AG10803 (cell line): Measurements from ENCODE around the gene SRPRA.

ENCODE experiments used
- DNase-seq: peaks from one replicate; pipeline ENCODE4 v3.0.0; 2010; ENCODE audit warnings: low read depth
- H3K4me3 ChIP-seq: 2 replicates; pipeline ENCODE4 v1.5.1; 2011; ENCODE audit warnings: mild to moderate bottlenecking, low read length, control low read depth
- CTCF ChIP-seq: conservative IDR thresholded peaks from 2 replicates; pipeline ENCODE4 v1.5.1; 2011; ENCODE audit warnings: mild to moderate bottlenecking, low read length, control low read depth, inconsistent platforms

Gene SRPRA

GRCh38 chr11:126268361-126268707, 361 bp downstream of the SRPRA start:
- TF ChIP-seq CTCF: no peak
- peak overlapping the region; percentile 80 for H3K4me3 ChIP-seq
- DNase-seq: no peak

GRCh38 chr11:126267650-126268049, 1.0 kb downstream of the SRPRA start:
- H3K4me3 ChIP-seq: peak overlapping the region; percentile 80
- TF ChIP-seq CTCF: no peak
- no peak for DNase-seq

- no peak overlapping the region for H3K4me3 ChIP-seq
- DNase-seq: no peak
- TF ChIP-seq CTCF: no peak
Observed at GRCh38 chr11:126265811-126266210, 2.9 kb downstream of the SRPRA start.

- H3K4me3 ChIP-seq: no peak overlapping the region
- TF ChIP-seq CTCF: no peak
- no peak for DNase-seq
Observed at GRCh38 chr11:126263489-126263888, 5.2 kb downstream of the SRPRA start.

- H3K4me3 ChIP-seq: no peak overlapping the region
- no peak for DNase-seq
- TF ChIP-seq CTCF: no peak
Observed at GRCh38 chr11:126262216-126262615, 6.5 kb downstream of the SRPRA start.

- peak; percentile 64 for DNase-seq
- no peak overlapping the region for H3K4me3 ChIP-seq
- TF ChIP-seq CTCF: no peak
Observed at GRCh38 chr11:126257764-126258163, 10.9 kb downstream of the SRPRA start.

- no peak for TF ChIP-seq CTCF
- no peak overlapping the region for H3K4me3 ChIP-seq
- DNase-seq: no peak
Observed at GRCh38 chr11:126257144-126257543, 11.6 kb downstream of the SRPRA start.
